HG03460 (cell line): ENCODE results near the gene CLCN1.
"Not testable (repeated sequence)": the region's sequence is repeated elsewhere in the genome, so short reads cannot be mapped to it uniquely, and the experiment has no call there.

Source experiments
- ATAC-seq: cut with Tn5 transposase; IDR thresholded peaks from one replicate; pipeline ENCODE4 v1.9.1; 2021; ENCODE audit not compliant: unreplicated experiment

Gene CLCN1

DNA sequence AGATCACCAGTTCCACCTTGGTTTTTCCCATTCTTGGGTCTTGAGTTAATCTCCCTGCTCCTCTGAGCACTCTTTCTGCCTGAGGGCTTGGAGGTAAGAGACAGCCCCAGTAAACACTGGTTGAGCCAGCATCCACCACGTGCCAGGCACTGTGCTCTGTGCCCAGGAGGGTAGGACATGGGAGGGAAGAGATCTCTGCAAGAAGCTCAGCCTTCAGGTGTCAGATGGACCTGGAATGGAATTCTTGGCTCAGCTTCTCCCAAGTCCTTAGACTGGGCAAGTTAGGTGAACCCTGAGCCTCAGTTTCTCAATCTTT is 67.7 kb downstream of the CLCN1 start:
- ATAC-seq, result no peak

DNA sequence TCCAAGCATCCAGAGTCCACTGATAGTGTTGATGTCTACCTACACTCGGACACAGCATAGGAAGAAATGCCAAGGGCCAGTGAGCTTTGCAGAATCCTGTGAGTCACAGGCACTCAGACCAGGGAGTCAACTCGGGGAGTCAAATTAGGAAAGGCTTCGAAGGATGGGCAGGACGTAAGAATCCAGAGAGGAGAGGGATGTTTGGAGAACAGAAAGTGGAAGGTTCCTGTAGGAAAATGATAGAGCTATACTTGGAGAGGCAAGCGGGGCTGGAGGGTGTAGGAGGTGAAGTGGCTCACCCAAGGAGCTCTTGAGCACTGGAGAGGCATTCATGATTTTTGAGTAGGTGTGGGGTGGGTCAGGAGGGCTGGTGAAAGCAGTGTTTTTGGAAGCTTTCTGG is 68.2 kb downstream of the CLCN1 start:
- ATAC-seq, result no peak

DNA sequence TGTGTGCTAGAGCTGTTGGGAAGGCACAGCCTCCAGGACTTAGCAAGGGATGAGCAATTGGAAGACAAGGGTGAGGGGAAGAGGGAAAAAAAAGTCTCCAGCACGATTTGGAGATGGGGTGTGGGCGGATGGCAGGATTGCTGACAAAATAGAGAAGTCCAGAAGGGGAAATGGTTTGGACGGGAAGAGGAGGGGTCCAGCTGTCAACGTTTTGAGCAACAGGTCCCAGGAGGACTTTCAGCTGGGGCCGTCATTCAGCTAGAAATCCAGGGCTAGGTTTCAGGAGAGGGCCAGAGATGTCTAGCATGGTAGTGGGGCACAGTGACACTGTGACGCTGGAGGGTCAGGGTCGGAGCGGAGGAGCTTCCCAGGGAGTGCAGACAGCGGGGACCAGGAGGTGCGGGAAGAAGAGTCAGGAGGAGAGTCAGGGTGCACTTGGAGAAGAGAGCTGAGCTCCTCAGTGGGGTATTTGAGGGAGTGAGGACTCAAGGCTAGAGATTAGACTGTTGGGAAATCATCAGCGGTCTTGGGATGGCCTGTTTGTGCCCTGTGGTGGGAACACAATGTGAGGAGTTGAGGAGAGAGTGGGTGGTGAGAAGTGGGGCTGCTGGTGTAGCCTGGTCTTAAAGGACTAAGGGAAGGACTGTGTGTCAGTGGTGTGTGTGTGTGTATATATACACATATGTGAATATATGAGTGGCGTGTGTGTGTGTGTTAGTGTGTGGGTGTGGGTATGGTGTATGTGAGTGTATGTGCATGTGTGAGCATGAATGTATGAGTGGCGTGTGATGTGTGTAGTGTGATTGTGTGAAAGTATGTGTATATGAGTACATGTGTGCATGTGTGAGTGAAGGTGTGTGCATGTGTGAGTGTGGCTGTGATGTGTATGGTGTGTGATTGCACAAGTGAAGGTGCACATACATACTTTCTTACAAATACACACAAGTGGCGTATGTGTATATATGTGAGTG is 69.0 kb downstream of the CLCN1 start:
- no peak for ATAC-seq

DNA sequence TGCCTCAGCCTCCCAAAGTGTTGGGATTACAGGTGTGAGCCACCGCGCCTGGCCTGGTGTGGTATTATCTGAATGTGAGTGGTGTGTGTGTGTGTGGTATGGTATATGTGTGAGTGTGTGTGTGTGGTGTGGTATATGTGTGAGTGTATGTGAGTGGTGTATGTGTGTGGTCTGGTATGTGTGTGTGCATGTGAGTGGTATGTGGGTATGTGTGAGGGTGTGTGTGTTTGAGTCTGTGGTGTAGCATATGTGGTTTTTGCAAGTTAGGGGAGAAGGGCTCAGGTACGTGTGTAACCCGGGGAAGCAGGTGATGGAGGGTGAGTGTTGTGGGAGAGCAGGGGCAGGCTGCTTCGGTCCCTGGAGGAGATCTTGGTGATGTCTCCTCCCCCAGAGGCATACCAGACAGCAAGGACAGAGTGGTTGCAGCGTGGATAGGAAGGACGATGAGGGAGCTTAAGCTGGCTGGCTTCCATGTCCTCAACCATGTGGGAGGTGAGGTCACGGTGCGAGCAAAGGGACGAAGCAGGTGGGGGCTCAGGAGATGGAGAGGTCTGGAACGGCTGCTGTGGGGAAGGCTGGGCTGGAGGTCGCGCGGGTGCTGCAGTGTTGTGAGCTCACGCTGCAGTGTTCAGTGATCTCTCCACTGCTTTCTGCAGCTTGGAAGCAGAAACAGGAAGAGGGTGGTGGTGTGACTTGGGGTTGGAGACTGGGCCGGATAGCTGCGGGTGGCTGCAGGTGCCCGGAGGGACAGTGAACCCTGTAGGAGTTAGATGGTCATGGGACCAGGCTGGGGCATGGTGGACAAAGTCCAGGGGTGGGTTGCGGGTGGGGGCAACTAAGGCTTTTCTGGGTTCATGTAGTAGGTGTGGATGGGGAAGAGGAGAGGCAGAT is 70.2 kb downstream of the CLCN1 start:
- ATAC-seq, result no peak

DNA sequence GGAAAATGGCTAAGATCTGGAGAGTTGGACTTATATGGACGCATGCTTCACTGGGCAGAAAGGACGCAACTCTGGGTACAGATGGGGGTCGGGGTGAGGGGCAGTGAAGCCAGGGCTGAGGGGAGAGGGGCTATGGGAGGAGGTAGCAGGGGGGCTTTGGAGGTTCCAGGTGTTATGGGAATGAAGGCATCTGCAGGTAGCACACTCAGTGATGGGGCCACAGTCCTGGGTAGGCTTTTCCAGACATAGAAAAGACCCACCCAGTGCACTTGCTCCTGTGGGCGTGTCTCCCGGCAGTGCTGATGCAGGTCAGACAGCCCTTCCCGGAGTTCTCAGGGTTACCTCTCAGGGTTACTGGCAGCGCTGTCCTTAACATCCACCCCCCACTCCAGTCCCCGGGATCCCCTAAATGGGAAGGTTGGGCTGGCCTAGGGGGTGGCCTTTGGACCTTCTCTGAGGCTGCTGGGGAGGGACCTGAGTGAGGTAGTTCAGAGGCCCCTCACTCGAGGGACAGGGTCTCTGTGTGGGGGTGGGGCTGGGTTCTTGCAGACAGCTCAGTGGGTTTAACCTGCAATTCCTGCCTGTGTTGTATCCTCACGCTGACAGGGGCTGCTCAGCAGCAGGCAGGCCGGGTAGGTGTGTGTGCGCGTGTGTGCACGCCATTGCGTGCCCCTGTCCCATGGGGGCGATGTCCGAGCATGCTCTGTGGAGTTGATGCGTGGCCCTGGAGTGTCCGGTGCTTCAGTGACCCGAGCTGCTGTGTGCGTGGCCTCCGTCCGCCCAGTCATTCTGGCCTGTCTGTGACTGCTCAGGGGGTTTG is 71.5 kb downstream of the CLCN1 start:
- no peak for ATAC-seq

DNA sequence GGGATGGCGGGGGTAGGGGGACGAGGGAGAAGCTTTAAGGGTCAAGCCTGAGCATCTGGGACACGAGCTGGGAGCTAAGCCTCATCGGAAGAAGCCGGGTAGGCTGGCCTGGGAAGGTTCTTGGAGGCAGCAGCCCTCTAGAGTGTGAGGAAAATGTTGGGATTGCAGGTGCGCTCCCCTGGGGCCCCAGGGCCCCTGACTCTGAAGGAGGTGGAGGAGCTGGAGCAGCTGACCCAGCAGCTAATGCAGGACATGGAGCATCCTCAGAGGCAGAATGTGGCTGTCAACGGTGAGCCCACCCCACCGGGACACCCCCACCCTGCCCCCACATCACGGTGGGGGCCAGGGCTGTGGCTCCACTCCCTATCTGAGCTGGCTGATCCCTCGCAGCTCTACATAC is 72.1 kb downstream of the CLCN1 start:
- no peak for ATAC-seq

DNA sequence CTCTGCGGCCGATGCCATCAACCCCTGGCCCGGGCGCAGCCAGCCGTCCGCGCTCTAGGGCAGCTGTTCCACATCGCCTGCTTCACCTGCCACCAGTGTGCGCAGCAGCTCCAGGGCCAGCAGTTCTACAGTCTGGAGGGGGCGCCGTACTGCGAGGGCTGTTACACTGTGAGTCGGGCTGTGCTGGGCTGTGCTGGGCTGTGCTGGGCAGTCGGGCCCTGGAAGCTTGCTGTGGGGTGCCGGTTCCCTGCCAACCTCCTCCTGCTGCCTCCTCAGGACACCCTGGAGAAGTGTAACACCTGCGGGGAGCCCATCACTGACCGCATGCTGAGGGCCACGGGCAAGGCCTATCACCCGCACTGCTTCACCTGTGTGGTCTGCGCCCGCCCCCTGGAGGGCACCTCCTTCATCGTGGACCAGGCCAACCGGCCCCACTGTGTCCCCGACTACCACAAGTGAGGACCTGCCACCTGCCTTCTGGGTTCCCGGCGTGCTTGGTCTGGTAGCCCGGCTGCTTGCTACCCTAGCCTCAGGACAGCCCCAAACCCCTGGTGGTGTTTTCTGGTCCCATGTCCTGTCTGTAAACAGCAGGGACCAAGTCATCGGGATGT is 72.7 kb downstream of the CLCN1 start:
- no peak for ATAC-seq

DNA sequence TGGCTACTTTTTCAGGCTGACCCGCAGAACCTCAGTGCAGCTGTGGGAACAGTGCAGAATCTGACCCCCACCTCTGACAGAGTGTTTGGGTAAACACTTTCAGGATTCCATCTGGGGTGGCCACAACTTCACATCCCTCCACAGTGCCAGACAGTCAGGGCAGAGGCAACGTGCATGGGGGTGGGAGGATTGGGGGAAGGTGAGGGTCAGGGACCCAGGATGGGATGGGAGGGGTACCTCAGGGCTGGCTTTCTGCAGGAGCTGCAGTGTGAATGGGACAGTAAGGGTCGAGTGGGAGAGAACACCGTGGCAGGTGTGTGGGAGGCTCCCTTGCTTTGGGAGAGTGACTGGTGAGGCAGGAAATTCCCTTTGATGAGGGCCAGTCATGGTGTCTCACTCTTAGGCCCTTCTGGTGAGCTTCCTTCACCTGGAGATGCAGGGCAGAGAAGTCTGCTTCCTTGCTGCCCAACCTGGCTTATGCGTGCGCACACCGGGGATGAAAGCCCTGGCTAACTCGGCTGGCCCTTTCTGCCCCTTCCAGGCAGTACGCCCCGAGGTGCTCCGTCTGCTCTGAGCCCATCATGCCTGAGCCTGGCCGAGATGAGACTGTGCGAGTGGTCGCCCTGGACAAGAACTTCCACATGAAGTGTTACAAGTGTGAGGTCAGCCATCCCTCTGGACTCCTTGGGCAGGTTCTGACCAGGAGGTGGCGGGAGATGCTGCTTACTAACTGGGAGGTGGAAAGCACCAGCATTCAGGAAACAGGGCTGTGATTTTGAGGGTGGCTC is 73.6 kb downstream of the CLCN1 start:
- no peak for ATAC-seq

DNA sequence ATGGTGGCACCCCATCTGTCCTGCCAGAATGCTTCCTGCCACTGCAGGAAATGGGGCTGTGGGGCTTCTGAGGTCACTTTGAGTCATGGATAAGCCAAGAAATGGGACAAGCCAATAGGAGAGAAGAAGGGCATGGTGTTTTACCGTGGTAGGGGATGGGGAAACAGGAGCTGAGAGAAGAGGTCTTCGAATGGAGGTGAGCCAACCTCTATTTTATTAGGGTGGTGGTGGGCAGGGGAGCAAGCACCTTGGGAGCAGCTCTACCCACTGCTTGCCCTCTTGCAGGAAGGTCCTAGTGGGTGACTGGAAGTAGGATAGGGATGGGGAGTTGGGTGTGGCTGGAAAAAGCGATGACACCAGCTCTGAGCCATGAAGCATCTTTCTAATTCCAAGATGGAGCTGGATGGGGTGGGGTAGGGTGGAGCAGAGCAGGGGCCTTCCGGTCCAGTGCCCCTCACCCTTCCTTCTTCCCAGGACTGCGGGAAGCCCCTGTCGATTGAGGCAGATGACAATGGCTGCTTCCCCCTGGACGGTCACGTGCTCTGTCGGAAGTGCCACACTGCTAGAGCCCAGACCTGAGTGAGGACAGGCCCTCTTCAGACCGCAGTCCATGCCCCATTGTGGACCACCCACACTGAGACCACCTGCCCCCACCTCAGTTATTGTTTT is 74.3 kb downstream of the CLCN1 start:
- ATAC-seq, result no peak

DNA sequence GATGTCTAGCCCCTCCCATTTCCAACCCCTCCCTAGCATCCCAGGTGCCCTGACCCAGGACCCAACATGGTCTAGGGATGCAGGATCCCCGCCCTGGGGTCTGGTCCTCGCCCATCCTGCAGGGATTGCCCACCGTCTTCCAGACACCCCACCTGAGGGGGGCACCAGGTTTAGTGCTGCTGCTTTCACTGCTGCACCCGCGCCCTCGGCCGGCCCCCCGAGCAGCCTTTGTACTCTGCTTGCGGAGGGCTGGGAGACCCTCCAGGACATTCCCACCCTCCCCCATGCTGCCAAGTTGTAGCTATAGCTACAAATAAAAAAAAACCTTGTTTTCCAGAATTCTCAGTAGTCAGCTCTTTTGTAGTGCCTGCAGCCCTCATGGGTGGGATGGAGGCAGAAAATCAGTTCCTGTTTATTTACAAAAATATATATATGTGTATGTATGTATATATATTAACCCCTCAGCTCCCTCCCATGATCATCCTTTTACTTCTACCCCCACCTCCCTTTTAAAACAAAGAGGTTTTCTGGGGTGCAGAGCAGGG is 74.9 kb downstream of the CLCN1 start:
- no peak for ATAC-seq

DNA sequence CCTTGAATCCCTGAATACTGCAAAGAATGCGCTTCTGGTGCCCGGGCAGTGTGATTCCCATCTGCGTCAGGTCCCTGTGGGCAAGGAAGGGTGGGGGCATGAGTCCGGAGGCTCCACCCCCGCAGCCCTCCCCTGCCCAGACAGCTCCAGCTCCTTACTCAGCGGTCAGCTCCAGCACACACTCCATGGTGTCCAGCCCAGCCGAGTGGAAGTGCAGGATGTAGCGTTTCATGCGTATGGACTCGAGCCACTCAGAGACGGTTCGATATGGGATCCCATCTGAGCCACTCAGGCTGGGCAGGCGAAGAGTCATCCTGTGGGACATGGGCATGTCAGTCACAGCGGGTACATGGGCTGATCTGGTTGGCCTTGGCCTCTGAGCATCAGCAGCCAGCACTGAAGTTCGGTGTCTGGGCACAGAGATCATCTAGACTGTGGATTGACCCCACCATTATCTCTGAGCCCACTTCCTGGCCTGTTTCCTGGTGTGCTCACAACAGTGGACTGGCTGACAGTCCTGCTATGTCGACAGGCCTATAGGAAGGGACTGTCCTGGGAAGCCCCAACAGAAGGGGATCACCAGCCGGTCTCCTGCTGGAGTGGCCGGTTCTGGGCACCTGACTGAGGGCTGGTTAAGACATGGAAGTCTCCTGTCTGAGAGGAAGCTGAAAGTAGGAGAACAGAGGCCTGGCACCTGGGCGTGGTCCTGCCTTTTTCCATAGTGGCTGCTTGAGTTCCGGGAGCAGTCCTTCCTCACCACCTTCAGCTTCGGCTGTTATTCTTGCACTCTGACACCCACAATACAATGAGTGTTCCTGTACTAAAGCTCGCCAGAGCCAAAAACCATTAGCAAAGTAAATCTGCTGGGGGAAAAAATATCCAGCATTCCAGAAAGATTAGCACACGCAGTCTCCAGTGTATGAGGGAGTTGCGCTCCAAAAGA is 75.8 kb downstream of the CLCN1 start:
- ATAC-seq, result no peak

DNA sequence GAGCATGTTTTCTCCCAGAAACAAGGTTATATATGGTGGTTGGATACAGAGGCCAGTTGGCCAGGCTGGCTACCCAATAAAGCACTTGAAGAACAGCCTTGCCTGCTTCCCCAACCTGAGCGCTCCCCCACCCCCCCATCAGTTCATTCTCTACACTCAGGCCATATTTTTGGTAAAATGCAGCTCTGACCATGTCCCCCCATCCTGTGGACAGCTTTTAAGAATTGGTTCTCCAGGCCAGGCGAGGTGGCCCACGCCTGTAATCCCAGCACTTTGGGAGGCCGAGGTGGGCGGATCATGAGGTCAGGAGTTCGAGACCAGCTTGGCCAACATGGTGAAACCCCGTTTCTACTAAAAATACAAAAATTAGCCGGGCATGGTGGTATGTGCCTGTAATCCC is 76.5 kb downstream of the CLCN1 start:
- ATAC-seq, result not testable (repeated sequence)

DNA sequence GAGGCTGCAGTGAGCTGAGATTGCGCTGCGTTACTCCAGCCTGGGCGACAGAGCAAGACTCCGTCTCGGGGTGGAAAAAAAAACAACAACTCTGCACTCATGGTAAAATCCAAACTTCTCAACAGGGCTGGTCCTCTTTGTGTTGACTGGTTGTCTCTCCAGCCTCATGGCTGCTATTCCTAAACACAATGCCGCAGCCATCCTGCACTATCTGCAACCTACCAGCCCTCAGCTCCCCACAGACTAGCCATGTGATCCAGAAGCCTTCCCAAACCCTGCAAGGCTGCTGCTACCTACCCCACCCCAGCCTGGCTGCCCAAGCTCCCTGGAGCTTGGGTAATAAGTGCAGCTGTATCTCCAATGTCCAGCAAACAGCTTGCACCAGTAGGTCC is 77.0 kb downstream of the CLCN1 start:
- no peak for ATAC-seq

DNA sequence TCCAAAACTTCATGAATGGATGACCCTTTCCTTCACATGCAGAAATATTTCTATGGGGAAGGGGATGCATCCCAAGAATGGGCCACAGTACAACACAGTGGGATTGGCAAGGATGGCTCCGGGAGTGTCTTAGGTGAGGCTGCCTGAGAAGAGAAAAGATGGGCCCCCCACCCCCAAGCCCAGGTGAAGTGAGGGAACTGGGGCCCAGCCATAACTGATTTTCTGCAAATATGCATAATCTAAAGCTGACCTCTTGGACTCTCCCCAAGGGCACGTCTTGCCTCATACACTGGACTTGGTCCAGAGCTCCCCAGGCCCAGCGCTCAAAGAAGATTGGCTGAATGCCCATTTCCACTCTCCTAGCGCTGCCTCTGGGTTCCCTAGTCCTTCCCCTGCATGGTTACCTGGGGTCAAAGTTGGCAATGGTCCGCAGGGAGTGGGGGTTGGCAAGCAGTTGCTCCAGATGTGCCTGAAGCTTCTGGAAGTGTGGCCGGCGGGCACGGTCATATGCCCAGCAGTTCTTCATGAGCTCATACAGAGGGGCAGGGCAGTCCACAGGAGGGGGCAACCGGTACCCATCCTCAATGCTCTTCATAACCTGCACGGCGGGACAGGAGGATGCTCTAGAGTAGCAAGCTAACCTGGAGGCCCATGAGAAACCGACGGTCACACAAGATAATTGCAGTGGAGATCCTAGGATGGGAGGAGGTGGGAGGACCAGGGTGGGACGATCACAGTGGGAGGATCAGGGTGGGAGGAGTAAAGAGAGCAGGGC is 77.5 kb downstream of the CLCN1 start:
- no peak for ATAC-seq

DNA sequence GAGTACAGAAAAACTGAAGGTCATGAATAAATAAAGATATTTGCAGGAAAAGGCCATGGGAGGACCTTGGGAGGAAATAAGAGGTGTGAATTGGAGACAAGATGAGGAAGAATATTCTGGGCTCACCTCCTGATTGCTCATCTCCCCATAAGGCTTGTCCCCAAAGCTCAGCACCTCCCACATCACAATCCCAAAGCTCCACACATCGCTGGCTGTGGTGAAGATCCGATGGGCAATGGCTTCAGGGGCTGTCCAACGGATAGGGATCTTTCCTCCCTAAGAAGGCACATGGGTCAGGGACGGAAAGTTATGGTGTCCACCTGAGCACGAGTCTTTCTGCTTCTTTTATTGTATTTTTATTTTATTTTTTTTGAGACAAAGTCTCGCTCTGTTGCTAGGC is 78.2 kb downstream of the CLCN1 start:
- no peak for ATAC-seq

DNA sequence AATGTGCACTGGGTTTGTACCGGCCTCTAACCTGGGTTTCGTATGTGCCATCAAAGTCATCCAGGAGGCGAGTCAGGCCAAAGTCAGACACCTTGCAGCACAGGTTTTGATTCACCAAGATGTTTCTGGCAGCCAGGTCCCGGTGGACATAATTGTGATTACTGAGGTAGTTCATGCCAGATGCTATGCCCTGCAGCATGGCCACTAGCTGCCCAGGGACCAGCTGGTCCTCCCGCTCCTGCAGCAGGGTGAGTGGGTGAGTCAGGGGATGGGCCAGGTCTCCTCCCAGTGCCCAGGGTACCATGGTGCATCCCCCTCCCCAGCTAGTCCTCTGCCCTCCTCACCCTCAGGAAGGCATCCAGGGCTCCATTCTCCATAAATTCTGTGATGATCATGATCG is 78.9 kb downstream of the CLCN1 start:
- ATAC-seq, result no peak
